Ecto neural progenitor cell (in vitro differentiated cells): ENCODE results near the gene SNX19.
A peak's percentile ranks its signal among the peaks of the same experiment; 100 is the strongest.
"Not testable (repeated sequence)": the region's sequence is repeated elsewhere in the genome, so short reads cannot be mapped to it uniquely, and the experiment has no call there.

Experiments used
- DNase-seq: peaks from one replicate; pipeline ENCODE4 v3.0.0-alpha.2; 2018; ENCODE audit warnings: low spot score

Gene SNX19

DNA sequence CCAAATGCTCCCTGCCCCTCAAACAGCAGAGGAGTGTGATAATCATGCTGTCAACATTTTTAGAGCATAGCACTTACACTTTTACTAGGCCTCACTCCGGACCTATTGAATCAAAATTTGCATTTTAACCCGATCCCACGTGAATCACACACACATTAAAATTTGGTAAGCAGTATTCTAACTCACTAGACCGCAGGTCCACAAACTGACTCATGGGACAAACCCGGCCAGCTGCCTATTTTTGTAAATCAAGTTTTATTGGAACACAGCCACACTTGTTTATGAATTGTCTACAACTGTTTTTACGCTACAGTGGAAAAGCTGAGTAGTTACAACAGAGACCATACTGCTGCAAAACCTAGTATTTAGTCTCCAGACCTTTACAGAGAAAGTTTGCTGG lies 43.3 kb downstream of the SNX19 start:
- DNase-seq = no peak

DNA sequence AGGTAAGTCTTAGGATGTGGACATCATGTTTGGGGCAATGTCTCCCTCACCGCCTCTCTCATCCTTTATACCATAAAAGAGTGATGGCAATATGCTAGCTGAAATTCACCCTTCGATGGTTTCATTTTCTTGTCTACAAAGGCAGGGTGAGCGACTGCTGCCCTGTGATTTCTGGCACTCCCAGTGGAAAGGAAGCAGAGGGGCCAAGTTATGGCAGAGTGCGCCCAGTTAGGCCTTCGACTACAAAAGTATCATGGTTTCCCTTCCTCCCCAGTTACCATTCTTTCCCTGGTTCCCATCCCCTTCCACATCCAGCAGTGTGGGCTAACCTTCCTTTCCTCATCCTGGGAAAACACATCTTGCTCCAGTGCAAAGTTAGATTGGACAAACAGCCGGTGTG lies 43.8 kb downstream of the SNX19 start:
- no peak for DNase-seq

DNA sequence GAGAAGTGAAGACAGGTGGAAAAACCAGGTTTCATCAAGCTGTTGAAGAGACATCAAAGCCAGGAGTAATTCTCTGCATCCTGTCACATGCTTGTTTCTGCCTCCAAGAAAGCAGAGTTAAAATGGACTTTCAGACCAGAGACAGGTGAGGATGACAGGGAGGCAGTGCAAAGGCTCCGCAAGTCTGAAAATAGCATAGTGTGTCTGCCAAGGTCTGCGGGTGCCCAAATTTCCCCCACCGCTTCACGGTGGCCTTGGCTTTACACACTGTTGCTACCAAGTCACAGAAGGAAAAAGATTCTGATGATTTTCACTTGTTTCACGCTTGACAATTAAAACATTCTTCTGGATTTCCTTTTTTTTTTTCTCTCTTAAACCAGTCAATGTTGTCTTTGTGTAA lies 44.2 kb downstream of the SNX19 start:
- no peak for DNase-seq

DNA sequence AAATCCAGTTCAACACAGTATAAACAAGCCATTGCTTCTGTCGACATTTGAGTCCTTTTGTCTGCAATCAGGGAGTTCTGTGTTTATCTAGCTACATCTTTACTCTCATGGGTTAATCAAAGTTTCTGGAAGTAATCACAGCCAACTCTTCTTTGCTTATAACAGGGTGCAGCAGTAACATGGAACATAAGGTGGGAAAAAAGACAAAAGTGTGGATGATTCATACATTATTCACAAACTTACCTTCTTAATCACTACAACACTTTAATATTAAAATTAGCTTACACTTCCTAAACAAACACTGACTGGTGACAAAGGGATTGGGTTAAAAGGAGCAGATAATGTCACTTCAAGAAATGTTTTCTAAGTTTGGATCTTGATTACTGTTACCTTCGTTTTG lies 44.7 kb downstream of the SNX19 start:
- no peak for DNase-seq

DNA sequence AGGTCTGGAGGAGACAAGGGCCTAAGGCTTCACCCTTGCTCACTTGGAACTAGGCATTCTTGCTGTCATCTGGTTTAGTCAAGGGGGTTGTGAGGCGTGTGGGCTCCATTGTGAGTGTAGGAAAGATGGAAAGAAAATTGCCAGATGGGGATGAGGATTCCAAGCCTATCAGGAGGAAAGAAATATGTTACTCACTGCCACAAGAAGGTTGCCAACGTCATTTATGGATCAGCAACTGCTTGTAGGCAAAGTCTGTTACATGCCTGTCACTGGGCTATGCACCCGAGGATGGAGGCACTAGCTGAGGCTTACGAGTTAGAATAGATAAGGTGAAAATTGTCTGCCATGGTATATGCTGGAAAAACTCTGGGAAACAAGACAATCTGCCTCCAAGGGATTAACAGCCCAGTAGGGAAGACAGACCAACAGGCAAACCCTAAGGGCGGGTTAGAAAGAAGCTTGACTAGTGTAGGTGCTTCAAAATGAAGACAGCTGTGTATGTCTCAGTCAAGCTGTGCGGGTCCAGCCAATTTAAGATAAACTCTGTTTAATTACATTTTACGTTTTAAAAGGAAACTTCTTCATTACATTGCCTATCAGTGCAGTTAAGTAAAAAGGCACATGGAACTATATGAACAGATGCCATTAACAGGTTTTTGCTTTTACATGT lies 47.4 kb downstream of the SNX19 start:
- no peak for DNase-seq

DNA sequence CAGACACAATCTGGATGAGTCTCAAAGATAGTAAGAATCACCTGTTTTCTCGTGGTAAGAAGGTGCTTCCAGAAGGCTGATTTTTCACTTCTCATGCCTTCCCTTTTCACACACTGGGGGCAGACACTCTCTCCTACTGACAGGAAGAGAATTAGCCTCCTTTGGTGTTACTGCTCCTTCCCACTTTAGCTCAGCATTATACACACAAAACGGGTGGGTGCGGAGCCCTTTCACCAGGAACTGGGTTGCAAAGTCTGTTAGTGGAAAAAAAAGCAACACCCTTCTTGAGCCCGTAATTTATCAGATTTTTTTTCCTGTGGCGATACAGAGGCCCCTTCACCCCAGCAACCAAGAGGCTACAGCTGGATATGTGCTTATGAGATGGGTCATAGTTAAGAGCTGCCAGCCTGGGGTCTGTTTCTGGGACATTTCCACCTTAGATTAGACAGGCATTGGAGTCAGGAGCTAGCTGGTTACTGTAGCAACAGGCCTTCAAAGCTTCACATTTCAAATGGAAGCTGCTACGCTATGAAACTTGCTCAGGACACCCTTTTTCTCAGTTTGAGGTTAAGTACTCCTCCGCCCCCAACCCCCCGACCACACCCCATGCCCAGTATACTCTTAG lies 48.1 kb downstream of the SNX19 start:
- no peak for DNase-seq

DNA sequence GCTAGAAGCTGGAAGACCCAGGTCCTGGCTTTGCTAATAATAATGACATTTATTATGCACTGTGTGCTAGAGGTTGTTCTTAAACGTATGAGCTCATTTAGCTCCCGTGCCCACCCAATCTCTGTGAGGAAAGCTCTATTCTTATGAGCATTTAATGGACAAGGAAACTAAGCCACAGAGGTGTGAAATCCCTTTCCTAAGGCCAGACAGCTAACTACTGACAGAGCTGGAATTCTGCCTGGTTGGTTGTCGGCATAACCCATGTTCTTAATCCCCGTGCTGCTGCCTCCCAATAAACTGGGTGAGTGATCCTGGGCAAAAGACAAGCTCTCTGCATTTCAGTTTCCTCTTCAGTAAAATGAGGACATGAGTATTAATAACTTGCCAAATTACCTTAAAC lies 49.4 kb downstream of the SNX19 start:
- DNase-seq = no peak

DNA sequence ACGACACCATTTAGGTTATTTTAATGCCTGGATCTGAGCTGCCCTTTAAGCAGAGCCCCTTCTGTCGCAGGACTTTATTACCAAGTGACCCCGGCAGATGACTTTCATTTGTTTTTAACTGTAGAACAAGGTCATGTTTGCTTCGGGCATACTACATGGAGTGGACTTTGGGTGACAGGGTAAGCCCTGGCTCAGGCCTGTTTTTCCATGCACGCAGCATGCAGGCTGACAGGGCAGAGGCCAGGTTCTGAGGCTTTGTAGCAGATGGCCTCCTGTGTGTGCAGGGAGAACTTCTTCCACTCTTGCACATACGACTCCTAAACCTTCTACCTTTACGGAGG lies 50.5 kb downstream of the SNX19 start:
- no peak for DNase-seq

DNA sequence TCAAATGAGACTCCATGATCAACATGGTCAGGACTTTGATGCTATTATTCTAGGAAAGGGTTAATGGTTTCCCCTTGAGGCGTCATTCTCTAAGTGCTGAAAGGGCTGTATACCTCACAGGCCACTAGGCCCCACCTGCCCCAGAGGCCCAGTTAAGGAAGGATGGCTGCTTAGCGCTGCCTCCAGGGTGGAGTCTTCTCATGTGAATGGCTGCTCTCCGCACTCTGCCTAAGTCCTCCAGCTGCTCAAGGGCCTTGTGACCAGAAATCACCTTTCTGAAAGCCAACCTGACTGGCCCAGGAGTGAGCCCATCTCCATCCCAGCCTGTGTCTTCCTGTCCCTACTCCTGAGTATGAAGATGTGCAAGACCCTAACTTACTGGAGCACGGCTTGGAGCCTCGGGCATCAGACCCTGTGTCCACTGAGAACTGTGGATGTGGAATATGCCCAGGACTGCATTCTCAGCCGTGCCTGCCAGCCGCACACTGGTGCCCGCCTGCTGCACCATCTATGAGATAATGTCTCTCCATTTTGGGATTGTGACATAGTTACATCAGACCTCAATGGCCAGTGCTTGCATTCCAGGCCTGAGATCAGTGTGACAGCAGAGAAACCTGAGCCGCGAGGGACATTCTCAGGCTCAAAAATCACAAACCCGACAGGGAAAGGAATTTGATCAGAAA lies 51.0 kb downstream of the SNX19 start:
- no peak for DNase-seq

DNA sequence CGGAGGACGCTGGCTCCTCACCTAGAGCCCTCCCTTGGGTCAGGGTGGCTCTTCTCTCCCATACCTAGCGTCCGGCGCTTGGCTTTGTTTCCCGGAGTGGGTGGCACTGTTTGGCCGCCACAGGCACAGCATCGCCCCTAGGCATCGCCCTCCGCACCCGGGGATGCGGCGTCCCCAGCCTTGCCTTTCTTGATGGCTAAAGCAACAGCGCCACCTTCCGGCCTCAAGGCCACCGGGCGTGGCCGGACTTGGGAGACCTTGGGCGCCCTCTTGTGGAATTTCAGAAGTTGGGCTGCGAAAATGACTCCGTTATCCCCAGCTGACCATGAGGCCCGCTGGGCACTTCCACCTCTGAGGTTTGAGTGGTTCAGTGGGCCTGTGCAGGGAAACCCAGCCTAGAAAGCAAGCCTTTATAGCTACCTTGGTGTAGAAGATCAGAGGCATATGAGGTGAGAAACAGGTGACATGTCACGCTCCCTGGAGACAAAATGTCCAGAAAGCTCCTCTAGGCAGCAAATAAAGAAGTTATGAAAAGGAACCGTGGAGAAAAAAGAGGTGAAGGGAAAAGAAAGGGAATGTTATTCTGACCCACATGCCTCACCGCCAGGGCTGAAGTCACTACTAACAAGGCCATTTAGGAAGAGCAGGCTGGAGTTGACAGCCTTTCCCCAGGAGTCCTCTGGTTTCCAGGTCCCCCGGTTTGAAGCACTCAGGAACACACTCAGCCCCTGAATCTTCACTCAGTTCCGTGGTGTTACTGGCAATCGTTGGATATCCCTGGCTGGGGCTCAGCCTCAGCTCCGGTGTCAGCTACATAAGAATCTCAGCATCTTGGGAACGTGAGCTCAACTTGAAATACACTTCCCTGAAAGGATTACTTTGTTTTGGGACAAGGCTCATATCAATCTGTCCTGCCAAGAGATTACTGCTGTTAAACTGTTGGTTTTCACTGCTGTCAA lies 54.1 kb downstream of the SNX19 start:
- peak; percentile 96 for DNase-seq

DNA sequence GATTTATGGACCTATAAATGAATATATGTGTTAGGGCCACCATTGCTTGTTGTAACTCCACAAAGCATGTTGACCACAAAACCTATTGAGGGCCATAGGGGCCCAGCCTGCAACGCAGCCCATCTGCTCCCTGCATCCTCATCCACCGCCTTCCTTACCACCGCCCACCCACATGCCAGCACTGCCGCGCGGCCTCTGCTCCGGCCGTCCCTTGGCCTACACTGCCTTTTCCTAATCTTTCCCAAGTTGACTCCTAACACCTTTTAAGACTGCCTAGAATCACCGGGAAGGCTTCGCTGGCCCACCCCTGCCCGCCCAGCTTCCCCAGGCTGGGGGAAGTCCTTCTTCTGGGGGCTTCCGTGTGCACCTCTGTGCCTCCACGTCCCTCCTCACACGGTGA lies 55.0 kb downstream of the SNX19 start:
- DNase-seq = no peak

DNA sequence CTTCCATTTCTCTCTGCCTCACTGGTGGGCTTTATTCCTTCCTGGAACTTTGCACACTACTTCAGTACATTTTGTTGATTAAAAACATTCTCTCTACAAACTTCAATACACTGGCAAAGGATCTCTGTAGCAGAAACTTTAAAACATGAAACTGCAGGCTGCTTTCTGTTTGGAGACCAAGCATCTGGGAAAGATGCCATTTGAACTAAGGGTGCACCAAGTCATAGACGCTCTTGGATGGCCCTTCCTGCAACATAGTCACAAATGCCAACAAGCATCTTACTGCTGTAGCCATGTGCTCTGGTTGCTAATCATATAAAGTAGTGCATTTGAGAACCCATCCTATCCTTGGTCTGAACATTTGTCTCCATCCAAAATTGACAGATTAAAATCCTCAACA lies 56.4 kb downstream of the SNX19 start:
- no peak for DNase-seq

DNA sequence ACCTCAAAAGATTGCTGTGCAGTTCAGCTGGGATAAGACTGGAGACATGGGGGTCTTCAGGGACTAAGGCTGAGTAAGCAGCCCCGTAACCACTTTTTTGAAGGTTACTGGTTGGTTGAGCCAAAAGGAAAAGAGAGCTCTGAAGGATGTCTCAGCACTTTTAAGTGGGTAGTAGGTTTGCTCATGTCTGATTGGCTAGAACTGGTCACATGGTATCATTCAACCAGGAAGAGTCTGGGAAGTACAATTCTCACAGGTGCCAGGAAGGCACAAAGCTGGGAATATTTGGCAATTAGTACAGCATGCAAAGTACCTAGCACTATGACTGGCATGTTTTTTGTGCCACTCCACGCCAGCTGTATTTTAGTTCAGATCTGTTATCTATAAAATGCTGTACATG lies 58.1 kb downstream of the SNX19 start:
- no peak for DNase-seq

DNA sequence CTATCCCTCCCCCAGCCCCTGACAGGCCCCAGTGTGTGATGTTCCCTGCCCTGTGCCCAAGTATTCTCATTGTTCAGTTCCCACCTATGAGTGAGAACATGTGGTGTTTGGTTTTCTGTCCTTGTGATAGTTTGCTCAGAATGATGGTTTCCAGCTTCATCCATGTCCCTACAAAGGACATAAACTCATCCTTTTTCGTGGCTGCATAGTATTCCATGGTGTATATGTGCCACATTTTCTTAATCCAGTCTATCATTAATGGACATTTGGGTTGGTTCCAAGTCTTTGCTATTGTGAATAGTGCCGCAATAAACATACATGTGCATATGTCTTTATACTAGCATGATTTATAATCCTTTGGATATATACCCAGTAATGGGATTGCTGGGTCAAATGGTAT lies 60.6 kb downstream of the SNX19 start:
- not testable (repeated sequence) for DNase-seq

DNA sequence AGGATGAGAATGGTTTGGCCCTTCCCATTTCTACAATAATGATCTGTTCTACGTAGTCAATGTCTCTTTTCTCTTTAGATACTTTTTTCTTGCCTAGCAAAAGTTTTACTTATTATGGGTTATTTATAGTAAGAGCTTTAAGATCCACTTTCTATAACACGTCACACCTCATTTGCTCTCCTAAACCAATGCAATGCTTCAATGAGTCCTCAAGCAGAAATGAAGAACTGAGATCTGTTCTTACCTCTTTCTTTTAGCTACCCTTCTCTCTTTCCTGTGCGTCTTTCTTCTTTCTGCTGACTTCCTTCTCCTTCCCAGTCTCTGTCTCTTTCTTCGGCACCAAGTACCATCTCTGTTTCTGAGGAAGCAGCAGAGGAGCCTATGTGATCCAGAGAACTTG lies 61.8 kb downstream of the SNX19 start:
- no peak for DNase-seq

DNA sequence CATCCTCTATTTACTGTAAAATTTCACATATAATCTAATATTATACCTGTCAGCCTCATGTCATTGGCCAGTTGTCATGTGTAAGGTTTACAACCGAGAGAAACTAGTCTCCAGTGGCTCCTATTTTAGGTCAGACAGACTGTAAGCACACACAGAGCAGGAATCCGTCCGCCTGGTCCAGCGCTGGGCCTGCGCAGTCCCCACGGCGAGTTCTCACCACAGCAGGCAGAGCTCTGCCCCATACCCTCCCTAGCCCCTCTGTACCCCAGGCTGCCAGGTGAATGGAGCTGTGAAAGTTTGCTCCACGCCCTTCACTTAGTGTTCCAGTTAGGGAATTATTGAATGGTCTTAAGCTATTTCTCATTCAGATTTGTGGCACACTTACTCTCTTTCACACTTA lies 63.7 kb downstream of the SNX19 start:
- no peak for DNase-seq

DNA sequence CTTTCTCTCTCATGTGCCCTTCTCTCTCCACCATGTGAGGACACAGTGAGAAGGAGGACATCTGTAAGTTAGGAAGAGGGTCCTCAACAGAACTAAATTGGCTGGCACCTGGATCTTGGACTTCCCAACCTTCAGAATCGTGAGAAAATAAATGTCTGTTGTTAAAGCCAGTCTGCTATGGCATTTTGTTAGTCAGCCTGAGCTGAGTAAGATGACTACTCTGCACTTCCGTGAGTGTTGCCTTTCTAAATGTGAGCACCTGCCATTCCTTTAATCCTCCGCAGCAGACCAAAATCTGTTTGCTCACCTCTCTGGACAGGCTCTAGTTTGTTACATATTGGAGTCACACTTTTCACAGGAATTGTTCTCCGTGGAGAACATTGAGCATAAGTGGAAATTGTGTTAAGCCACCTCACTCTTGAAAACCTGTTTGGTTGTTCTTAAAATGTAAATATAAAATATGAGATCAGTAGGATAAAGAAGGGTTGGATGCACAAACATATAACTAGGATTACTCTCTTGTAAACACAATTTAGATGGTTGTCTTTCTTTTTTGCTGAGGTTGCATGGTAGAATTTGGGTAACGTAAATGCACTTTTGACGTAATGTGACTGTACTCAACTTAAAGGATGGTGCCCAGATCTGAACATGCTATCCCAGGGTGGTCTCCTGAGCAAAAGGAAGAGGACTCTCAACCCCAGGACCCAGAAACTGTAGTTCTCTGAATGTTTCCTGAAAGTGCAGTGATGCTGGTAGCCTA lies 65.9 kb downstream of the SNX19 start:
- no peak for DNase-seq

DNA sequence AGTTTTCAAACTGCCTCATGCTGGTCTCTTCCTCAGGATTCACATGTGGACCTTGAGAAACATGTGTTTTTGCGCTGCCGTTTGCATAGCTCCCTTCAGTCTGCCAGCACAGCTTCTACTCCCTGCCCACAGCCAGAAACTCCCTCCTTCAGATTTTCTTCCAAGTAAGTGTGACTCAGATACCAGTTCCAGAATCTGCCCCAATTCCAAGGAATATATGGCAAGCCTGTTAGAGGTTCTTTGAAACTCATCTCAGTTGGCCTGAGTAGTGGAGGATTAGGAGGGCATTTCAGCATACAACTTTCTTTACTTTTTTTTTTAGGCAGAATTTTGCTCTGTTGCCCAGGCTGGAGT lies 67.1 kb downstream of the SNX19 start:
- DNase-seq = no peak

DNA sequence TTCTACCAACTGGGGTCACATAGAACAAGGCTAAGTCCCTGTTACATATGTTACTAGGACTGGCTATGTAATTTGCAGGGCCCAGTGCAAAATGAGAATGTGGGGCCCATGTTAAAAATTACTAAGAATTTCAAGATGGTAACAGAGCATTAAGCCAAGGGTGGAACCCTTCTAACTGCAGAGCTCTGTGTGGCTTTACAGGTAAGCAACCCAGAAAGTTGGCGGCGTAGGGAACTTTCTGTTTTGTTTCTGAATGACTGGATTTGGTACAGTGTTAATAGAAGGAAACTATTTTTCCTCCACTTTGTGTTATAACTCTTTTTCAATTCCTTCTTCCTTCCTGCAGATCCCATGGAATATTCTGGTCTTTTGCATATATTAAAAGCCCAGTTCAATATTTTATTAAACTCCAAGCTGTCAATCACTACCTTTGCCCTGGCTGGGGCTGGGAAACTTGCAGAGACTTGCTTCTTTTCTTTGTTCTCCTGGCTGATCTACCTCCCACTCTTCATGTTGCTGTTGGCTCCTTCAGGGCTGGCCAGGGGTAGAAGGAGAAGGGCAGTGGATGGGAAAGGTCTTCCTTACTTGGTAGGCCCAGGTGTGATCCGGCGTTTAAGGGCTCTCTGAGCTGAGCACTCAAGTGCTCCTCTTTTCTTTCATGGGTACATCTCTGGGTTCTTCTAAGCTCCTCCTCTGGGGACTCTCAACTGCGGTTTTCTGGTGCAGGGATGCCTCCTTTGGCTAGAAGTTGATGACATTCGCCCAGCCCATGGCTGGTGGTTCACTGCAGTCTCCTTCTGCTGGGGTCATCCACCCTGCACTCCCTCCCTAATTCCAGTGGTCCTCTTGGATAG lies 67.7 kb downstream of the SNX19 start:
- no peak for DNase-seq

DNA sequence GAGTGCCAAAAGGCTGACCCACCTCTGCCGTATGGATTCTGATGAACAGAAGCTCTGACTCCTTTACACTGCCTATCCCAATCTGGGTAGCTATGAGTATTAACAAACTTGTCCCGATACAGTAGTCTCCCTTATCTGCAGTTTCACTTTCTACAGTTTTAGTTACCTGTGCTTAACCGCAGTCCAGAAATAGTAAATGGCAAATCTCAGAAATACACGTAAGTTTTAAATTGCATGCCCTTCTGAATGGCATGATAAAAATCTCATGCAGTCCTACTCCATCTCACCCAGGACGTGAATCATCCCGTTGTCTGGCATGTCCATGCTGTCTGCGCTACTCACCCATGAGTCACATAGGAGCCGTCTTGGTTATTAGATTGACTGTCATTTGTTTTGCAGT lies 68.8 kb downstream of the SNX19 start:
- no peak for DNase-seq

DNA sequence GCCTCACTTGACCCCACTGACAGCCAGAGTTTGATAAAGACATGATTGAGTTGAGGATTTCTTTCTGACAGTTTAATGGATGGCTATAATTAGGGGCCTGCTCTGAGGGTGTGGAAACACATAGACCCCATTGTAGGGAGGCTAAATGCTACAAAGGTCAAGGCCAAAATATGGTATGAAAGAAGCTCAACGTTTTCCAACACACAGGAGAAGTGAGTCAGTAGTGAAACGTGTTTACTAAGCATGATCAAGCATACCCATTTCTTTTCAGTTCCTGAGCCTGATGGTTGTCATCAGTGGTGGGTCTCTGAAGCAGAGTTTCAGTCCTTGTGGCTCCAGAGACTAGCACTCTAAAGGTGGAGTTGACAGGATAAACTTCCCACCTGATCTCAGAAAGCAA lies 69.7 kb downstream of the SNX19 start:
- no peak for DNase-seq
